Left lung (tissue), 10 donors: ENCODE results near the gene SF3B5. TPM values are rescaled to one million over a fixed set of nuclear protein-coding genes. Genes with fewer than 3 reads are reported as not detected.
"Not testable (repeated sequence)": the region's sequence is repeated elsewhere in the genome, so short reads cannot be mapped to it uniquely, and the experiment has no call there.

Source experiments
- ATAC-seq: fragments of 200-7000 bp; cut with Tn5 transposase; one replicate; pipeline ENCODE4 v1.9.1; 2020; ENCODE audit warnings: moderate library complexity
- DNase-seq, 4 donors: peaks; one replicate each; pipeline ENCODE4 v3.0.0-alpha.2; 2013 to 2020
- H3K27ac ChIP-seq, 2 donors: fragments of 200-600 bp; sonication (generic) in 1 of 2; one replicate each; pipeline versions ENCODE4 v1.5.0 to v1.8.0; 2020 to 2021
- H3K27me3 ChIP-seq, 2 donors: fragments of 200-600 bp; sonication (generic) in 1 of 2; one replicate each; pipeline versions ENCODE4 v1.5.0 to v1.8.0; 2020 to 2021
- H3K36me3 ChIP-seq, 2 donors: fragments of 200-600 bp; sonication (generic) in 1 of 2; one replicate each; pipeline versions ENCODE4 v1.5.0 to v1.8.0; 2020 to 2021
- H3K4me1 ChIP-seq, 2 donors: fragments of 200-600 bp; one replicate each; pipeline ENCODE4 v1.8.0; 2021
- H3K4me3 ChIP-seq, 2 donors: fragments of 200-600 bp; sonication (generic) in 1 of 2; one replicate each; pipeline versions ENCODE4 v1.5.0 to v1.8.0; 2020 to 2021; ENCODE audit warnings: mild to moderate bottlenecking in 1 of 2
- H3K9me3 ChIP-seq, 2 donors: fragments of 200-600 bp; sonication (generic) in 1 of 2; one replicate each; pipeline versions ENCODE4 v1.5.0 to v1.8.0; 2020 to 2021
- CTCF ChIP-seq, 2 donors: fragments of 200-600 bp; sonication (generic) in 1 of 2; IDR thresholded peaks; one replicate each; pipeline versions ENCODE4 v1.5.0 to v1.8.0; 2021; ENCODE audit warnings: antibody characterized with exemption in 2 of 2
- intact Hi-C, 2 donors: fragments of 100-400 bp; cut with DNase I; formaldehyde crosslinking; loops; one replicate each; pipeline versions ENCODE4 v1.11.2 to v1.14.2; 2022
- polyA plus RNA-seq, 6 donors: library from polyadenylated mRNA; unstranded; fragments of 120-200 nt; gene quantifications; one replicate each; pipeline ENCODE4 v1.2.1, GENCODE V29; 2013; ENCODE audit not compliant: insufficient read length in 6 of 6
- total RNA-seq, 2 donors: library from RNA; stranded (reverse); fragmentation: NEBNext Ultra II Directional; extraction: Animal tissue kit (Norgen Biotek cat#: 25700); gene quantifications; one replicate each; pipeline ENCODE4 v1.2.1, GENCODE V29; 2021
- donor health status: DM: no; HTN: yes; CAD: no.
- donor health status: DM: no; HTN: no; CAD: no.

Gene SF3B5
- total and polyA plus RNA-seq, 8 donors = 100 to 135 (median 118) TPM

- Histone ChIP-seq H3K4me1 (peaks cover 0 to 8% of the 10 kb centered on the region in 2 donors), H3K27me3 (no peaks in the 10 kb centered on the region), H3K9me3 (no peaks in the 10 kb centered on the region), H3K27ac (no peak overlapping the region), H3K4me3 (no peak overlapping the region), H3K36me3 (no peaks in the 10 kb centered on the region)
- intact Hi-C loops = no loop called here
- TF ChIP-seq CTCF (IDR thresholded peaks at IDR 0.05) = no peak
- DNase-seq = no peak
- ATAC-seq = no peak
Observed at GRCh38 chr6:144053601-144054000, 41.8 kb downstream of the SF3B5 start.

- intact Hi-C loops = no loop called here
- no peaks in the 10 kb centered on the region for H3K36me3 ChIP-seq
- peaks cover 0 to 8% of the 10 kb centered on the region in 2 donors for H3K4me1 ChIP-seq
- ATAC-seq (no peak), DNase-seq (no peak)
- no peak overlapping the region for H3K4me3 ChIP-seq
- H3K27me3 ChIP-seq = no peaks in the 10 kb centered on the region
- no peak for TF ChIP-seq CTCF (IDR thresholded peaks at IDR 0.05)
- peaks cover 0 to 2% of the 10 kb centered on the region in 2 donors for H3K9me3 ChIP-seq
- no peak overlapping the region for H3K27ac ChIP-seq
Observed at GRCh38 chr6:144052488-144052887, 42.9 kb downstream of the SF3B5 start.

- Histone ChIP-seq H3K9me3 (peaks cover 0 to 8% of the 10 kb centered on the region in 2 donors), H3K4me1 (no peaks in the 10 kb centered on the region), H3K4me3 (no peak overlapping the region), H3K27ac (no peak overlapping the region), H3K27me3 (no peaks in the 10 kb centered on the region), H3K36me3 (no peaks in the 10 kb centered on the region)
- intact Hi-C loops = no loop called here
- DNase-seq = no peak
- no peak for TF ChIP-seq CTCF (IDR thresholded peaks at IDR 0.05)
- no peak for ATAC-seq
Observed at GRCh38 chr6:144049386-144049785, 46.0 kb downstream of the SF3B5 start.

GRCh38 chr6:144047688-144048087 lies 47.7 kb downstream of the SF3B5 start:
- Histone ChIP-seq H3K9me3 (peaks cover 0 to 8% of the 10 kb centered on the region in 2 donors), H3K4me1 (no peaks in the 10 kb centered on the region), H3K27me3 (no peaks in the 10 kb centered on the region), H3K4me3 (no peak overlapping the region), H3K36me3 (no peaks in the 10 kb centered on the region), H3K27ac (no peak overlapping the region)
- intact Hi-C loops = no loop called here
- no peak for TF ChIP-seq CTCF (IDR thresholded peaks at IDR 0.05)
- no peak for ATAC-seq
- no peak for DNase-seq

- DNase-seq, ATAC-seq, H3K4me1 ChIP-seq, H3K36me3 ChIP-seq, H3K27me3 ChIP-seq, H3K27ac ChIP-seq, intact Hi-C loops, H3K4me3 ChIP-seq: not testable (repeated sequence)
- peaks cover 0 to 13% of the 10 kb centered on the region in 2 donors for H3K9me3 ChIP-seq
Observed at GRCh38 chr6:144046672-144047071, 48.7 kb downstream of the SF3B5 start.

GRCh38 chr6:144044989-144045388 lies 50.4 kb downstream of the SF3B5 start:
- intact Hi-C loops, H3K27me3 ChIP-seq, H3K4me1 ChIP-seq, H3K4me3 ChIP-seq, H3K27ac ChIP-seq, DNase-seq, H3K36me3 ChIP-seq, ATAC-seq: not testable (repeated sequence)
- H3K9me3 ChIP-seq = peaks cover 0 to 13% of the 10 kb centered on the region in 2 donors

Other genes starting within 250 kb of the SF3B5 start
- gene ZC2HC1B, start 231.1 kb downstream of the SF3B5 start, total RNA-seq = not detected
- not detected for gene ZC2HC1B, start 231.1 kb downstream of the SF3B5 start, polyA plus RNA-seq
- 10 to 100 TPM; 38.5 to 39.4 TPM for gene PLAGL1, start 87.3 kb downstream of the SF3B5 start, total RNA-seq
- 100 to 1,000 TPM; 129 to 166 (median 147) TPM for gene PLAGL1, start 87.3 kb downstream of the SF3B5 start, polyA plus RNA-seq
- 10 to 100 TPM; 18.2 to 31.3 TPM for gene STX11, start 54.9 kb upstream of the SF3B5 start, total RNA-seq
- 1 to 10 TPM; 1.8 to 2.6 (median 2.4) TPM for gene STX11, start 54.9 kb upstream of the SF3B5 start, polyA plus RNA-seq
- 100 to 1,000 TPM; 238 to 253 TPM for gene UTRN, start 189.8 kb upstream of the SF3B5 start, total RNA-seq
- 100 to 1,000 TPM; 144 to 198 (median 182) TPM for gene UTRN, start 189.8 kb upstream of the SF3B5 start, polyA plus RNA-seq